Kidney glomerular epithelial cell (primary cell): ENCODE results near the gene LAMA3.

Experiments
- DNase-seq: peaks from one replicate; lab custom pipeline; 2025; lab: John Stamatoyannopoulos, UW

The LAMA3 gene

GRCh38 chr18:23779696-23780303 lies 90.5 kb downstream of the LAMA3 start:
- peak; percentile 95 for DNase-seq

GRCh38 chr18:23784832-23785245 lies 95.6 kb downstream of the LAMA3 start:
- peak; percentile 67 for DNase-seq

- DNase-seq: no peak
These were observed 103.8 kb downstream of the LAMA3 start for GRCh38 chr18:23793051-23793450.

GRCh38 chr18:23793985-23794867 lies 105.0 kb downstream of the LAMA3 start:
- DNase-seq: no peak

- DNase-seq: no peak
These were observed 109.0 kb downstream of the LAMA3 start for GRCh38 chr18:23798249-23798648.

GRCh38 chr18:23798824-23799223 lies 109.6 kb downstream of the LAMA3 start:
- no peak for DNase-seq

- no peak for DNase-seq
These were observed 110.3 kb downstream of the LAMA3 start for GRCh38 chr18:23799540-23799939.

- DNase-seq: no peak
These were observed 111.6 kb downstream of the LAMA3 start for GRCh38 chr18:23800902-23801301.

- no peak for DNase-seq
These were observed 113.6 kb downstream of the LAMA3 start for GRCh38 chr18:23802817-23803216.

GRCh38 chr18:23803755-23804154 lies 114.5 kb downstream of the LAMA3 start:
- no peak for DNase-seq

- DNase-seq: no peak
These were observed 116.6 kb downstream of the LAMA3 start for GRCh38 chr18:23805898-23806297.

GRCh38 chr18:23809415-23809814 lies 120.2 kb downstream of the LAMA3 start:
- DNase-seq: no peak

GRCh38 chr18:23810396-23810795 lies 121.1 kb downstream of the LAMA3 start:
- no peak for DNase-seq

GRCh38 chr18:23811176-23811575 lies 121.9 kb downstream of the LAMA3 start:
- DNase-seq: no peak

- peak; percentile 43 for DNase-seq
These were observed 123.5 kb downstream of the LAMA3 start for GRCh38 chr18:23812546-23813440.

GRCh38 chr18:23814991-23815614 lies 125.8 kb downstream of the LAMA3 start:
- DNase-seq: no peak

- no peak for DNase-seq
These were observed 126.8 kb downstream of the LAMA3 start for GRCh38 chr18:23816021-23816420.

GRCh38 chr18:23816740-23817139 lies 127.5 kb downstream of the LAMA3 start:
- no peak for DNase-seq

GRCh38 chr18:23819001-23819400 lies 129.7 kb downstream of the LAMA3 start:
- DNase-seq: no peak

GRCh38 chr18:23822590-23823385 lies 133.5 kb downstream of the LAMA3 start:
- DNase-seq: peak; percentile 78

GRCh38 chr18:23824240-23824639 lies 135.0 kb downstream of the LAMA3 start:
- no peak for DNase-seq
